Heart left ventricle (tissue), 16 donors: ENCODE measurements around the gene BBS10. TPM values are rescaled to one million over a fixed set of nuclear protein-coding genes. Genes with fewer than 3 reads are reported as not detected.

Source experiments
- ATAC-seq, 4 donors: fragments of 200-7000 bp; cut with Tn5 transposase; one replicate each; pipeline ENCODE4 v1.9.1; 2020 to 2022; ENCODE audit warnings: moderate library complexity in 4 of 4, mild to moderate bottlenecking in 3 of 4, moderate number of reproducible peaks in 1 of 4
- DNase-seq, 5 donors: peaks; one replicate each; pipeline ENCODE4 v3.0.0-alpha.2; 2020
- H3K27ac ChIP-seq, 12 donors: fragments of 200-600 bp; sonication (generic) in 4 of 12; one replicate each; pipeline versions ENCODE4 v1.5.0 to v1.8.0; 2016 to 2022; ENCODE audit warnings: mild to moderate bottlenecking in 2 of 12
- H3K27me3 ChIP-seq, 9 donors: fragments of 200-600 bp; sonication (generic) in 2 of 9; one replicate each; pipeline versions ENCODE4 v1.5.1 to v1.8.0; 2016 to 2022; ENCODE audit warnings: mild to moderate bottlenecking in 3 of 9
- H3K36me3 ChIP-seq, 9 donors: fragments of 200-600 bp; sonication (generic) in 2 of 9; one replicate each; pipeline versions ENCODE4 v1.5.0 to v1.8.0; 2018 to 2022; ENCODE audit warnings: mild to moderate bottlenecking in 2 of 9
- H3K4me1 ChIP-seq, 12 donors: fragments of 200-600 bp; sonication (generic) in 4 of 12; one replicate each; pipeline versions ENCODE4 v1.5.0 to v1.8.0; 2016 to 2022; ENCODE audit warnings: mild to moderate bottlenecking in 3 of 12
- H3K4me3 ChIP-seq, 12 donors: fragments of 200-600 bp; sonication (generic) in 4 of 12; one replicate each; pipeline versions ENCODE4 v1.5.0 to v1.8.0; 2017 to 2022; ENCODE audit warnings: mild to moderate bottlenecking in 9 of 12, moderate library complexity in 4 of 12
- H3K9me3 ChIP-seq, 12 donors: fragments of 200-600 bp; sonication (generic) in 4 of 12; one replicate each; pipeline versions ENCODE4 v1.5.0 to v1.8.0; 2016 to 2022; ENCODE audit warnings: mild to moderate bottlenecking in 1 of 12
- POLR2A ChIP-seq, 2 donors: fragments of 450-650 bp; IDR thresholded peaks; one replicate each; pipeline ENCODE4 v1.6.1; 2017; ENCODE audit warnings: antibody characterized with exemption in 2 of 2, mild to moderate bottlenecking in 2 of 2, moderate library complexity in 2 of 2
- WGBS, 4 donors: extraction: QIAGEN DNeasy Blood & Tissue Kit in 2 of 4; methylation state at CpG; one replicate each; pipeline versions ENCODE4 v1.1.5 to v1.1.7; 2013 to 2018; 5-methylcytosine and 5-hydroxymethylcytosine counted together
- intact Hi-C, 10 donors: fragments of 100-400 bp; cut with DNase I; formaldehyde crosslinking; loops; one replicate each; pipeline versions ENCODE4 v1.11.1 to v1.14.2; 2022
- polyA plus RNA-seq, 2 donors: library from polyadenylated mRNA; stranded (reverse); fragments of 200-250 nt; gene quantifications; one replicate each; pipeline ENCODE4 v1.2.3, GENCODE V29; 2013
- total RNA-seq, 9 donors: library from RNA; depleted of rRNA in 2 of 9; stranded (reverse); fragments of >200 nt in 2 of 9; fragmentation: NEBNext Ultra II Directional in 3 of 9; extraction: Animal tissue kit (Norgen Biotek cat#: 25700) in 3 of 9; gene quantifications; one replicate each; pipeline versions ENCODE4 v1.1.0 to v1.2.4, GENCODE V29; 2016 to 2023
- TF ChIP-seq, protein P1 (sequence below), 12 donors: fragments of 200-600 bp; sonication (generic) in 4 of 12; IDR thresholded peaks; one replicate each; pipeline versions ENCODE4 v1.5.0 to v1.8.0; 2018 to 2022; ENCODE audit warnings: antibody characterized with exemption in 12 of 12, mild to moderate bottlenecking in 5 of 12
- donor health status: ischemic (EF 13 %, LVEDD 7.1; RV severe dilation, severe dysfunction).
- donor health status: healthy with polysubstance abuse.
- donor health status: DM: no; HTN: yes; CAD: no.
- donor health status: DM: no; HTN: no; CAD: no.
- donor health status: ischemic (EF 25% LVEDD 6.9; RV normal size, moderate dysfunction).
- donor health status: ischemic (EF 25% LVEDD 5.7; RV mildly dilated, moderate dysfunction).
- donor health status: healthy.
- donor health status: DM: yes; HTN: yes; CAD: no.
- donor health status: ischemic (EF 35%, LVEDD 5.7; RV mildly dilated, moderate dysfunction).
- donor health status: nonischemic (EF 11% LVEDD 7.7; RV severe dilation, severe dysfunction).
- donor health status: DM: yes; HTN: yes; CAD: no.
- donor health status: PGD.
- donor health status: ischemic (EF 29% LVEDD 5.4; RV normal size, mild dysfunction).
- donor health status: nonischemic (EF 23%, LVEDD 6.1; RV moderate dilation, normal function).

Gene BBS10
- total and polyA plus RNA-seq, 11 donors, result 4.5 to 13.4 (median 8.3) TPM

DNA sequence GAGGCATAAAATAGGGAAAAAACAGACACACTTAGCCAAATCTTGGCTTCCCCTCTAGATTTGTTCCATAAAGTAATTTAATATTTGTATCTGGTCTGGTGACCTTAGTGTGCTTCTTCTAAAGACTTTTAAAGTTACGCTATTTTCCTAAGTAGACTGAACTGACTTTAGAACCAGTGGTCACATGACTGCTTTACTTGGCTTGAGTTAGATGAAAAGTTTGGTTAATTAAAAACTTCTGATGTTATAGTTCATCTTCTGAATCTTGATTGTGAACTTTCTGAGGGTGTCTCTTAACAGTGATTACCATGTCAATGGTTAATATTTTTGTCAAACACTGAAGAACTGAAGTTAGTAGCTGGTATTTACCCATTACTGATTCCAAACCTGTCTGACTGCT is 2.6 kb downstream of the BBS10 start:
- intact Hi-C loops, result loop anchor here (5.0 to 10.0 kb wide), 14 partner anchors 209 to 833 kb away; partner anchors contain the start of genes NAP1L1 (in 7 of the 10), KRR1 (in 3 of the 10), OSBPL8 (in 2 of the 10) and PHLDA1 (in 2 of the 10)

DNA sequence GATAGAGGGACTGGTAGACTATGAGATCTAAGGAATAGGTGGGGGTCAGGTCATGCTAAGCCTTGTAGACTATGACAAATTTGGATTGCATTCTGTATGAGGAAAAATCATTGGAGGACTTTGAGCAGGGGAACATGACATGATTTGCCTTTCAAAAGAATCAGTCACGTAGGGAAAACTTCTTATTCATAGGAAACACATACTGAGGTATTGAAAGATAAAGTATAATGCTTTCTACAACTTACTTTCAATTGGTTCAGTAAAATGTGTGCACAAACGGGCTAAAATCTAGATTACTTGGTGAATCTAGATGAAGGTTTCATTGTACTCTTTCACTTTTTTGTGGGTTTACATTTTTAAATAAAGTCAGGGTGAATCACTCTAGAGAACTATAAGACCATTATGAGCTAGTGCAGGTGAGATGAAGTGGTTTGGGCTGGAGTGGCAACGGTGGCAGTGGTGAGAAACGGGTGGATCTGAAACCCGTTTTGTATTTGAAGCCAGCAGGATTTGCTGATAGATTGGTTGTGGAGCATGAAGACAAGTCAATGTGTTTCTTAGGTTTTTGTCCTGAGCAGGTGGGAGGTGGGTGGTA is 6.7 kb downstream of the BBS10 start:
- TF ChIP-seq POLR2A (IDR thresholded peaks at IDR 0.05), result no peak
- TF ChIP-seq, protein P1, sequence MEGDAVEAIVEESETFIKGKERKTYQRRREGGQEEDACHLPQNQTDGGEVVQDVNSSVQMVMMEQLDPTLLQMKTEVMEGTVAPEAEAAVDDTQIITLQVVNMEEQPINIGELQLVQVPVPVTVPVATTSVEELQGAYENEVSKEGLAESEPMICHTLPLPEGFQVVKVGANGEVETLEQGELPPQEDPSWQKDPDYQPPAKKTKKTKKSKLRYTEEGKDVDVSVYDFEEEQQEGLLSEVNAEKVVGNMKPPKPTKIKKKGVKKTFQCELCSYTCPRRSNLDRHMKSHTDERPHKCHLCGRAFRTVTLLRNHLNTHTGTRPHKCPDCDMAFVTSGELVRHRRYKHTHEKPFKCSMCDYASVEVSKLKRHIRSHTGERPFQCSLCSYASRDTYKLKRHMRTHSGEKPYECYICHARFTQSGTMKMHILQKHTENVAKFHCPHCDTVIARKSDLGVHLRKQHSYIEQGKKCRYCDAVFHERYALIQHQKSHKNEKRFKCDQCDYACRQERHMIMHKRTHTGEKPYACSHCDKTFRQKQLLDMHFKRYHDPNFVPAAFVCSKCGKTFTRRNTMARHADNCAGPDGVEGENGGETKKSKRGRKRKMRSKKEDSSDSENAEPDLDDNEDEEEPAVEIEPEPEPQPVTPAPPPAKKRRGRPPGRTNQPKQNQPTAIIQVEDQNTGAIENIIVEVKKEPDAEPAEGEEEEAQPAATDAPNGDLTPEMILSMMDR (IDR thresholded peaks at IDR 0.05), result no peak
- H3K27me3 ChIP-seq, result no peaks in the 10 kb centered on the region
- no peak for DNase-seq
- peak overlapping the region in 3 of 12 donors; percentile 1 to 12 (median 5) for H3K27ac ChIP-seq
- no peaks in the 10 kb centered on the region for H3K9me3 ChIP-seq
- H3K36me3 ChIP-seq, result no peaks in the 10 kb centered on the region
- peaks cover 0 to 31% (median 11%) of the 10 kb centered on the region in 12 donors for H3K4me1 ChIP-seq
- no peak for ATAC-seq
- 88 to 91% (median 90%) methylated on average over 5 of the region's 5 CpGs for WGBS, 4 donors
- no peak overlapping the region for H3K4me3 ChIP-seq
- intact Hi-C loops, result loop anchor here in 8 of 10 donors (10.0 kb wide), 9 partner anchors 213 to 827 kb away; partner anchors contain the start of genes NAP1L1 (in 4 of the 8), PHLDA1 (in 2 of the 8), KRR1 (in 1 of the 8) and OSBPL8 (in 1 of the 8)

More for the DNA sequence above, 2.6 kb downstream of the BBS10 start:
- no peak for DNase-seq
- Histone ChIP-seq H3K4me1 (peaks cover 0 to 46% (median 26%) of the 10 kb centered on the region in 12 donors), H3K4me3 (no peak overlapping the region), H3K27me3 (no peaks in the 10 kb centered on the region), H3K36me3 (no peaks in the 10 kb centered on the region), H3K27ac (no peak overlapping the region), H3K9me3 (no peaks in the 10 kb centered on the region)
- TF ChIP-seq POLR2A (IDR thresholded peaks at IDR 0.05), result no peak
- TF ChIP-seq, protein P1 (IDR thresholded peaks at IDR 0.05), result no peak
- no peak for ATAC-seq
- 91 to 97% (median 94%) methylated on average over 1 of the region's 1 CpG for WGBS, 4 donors

DNA sequence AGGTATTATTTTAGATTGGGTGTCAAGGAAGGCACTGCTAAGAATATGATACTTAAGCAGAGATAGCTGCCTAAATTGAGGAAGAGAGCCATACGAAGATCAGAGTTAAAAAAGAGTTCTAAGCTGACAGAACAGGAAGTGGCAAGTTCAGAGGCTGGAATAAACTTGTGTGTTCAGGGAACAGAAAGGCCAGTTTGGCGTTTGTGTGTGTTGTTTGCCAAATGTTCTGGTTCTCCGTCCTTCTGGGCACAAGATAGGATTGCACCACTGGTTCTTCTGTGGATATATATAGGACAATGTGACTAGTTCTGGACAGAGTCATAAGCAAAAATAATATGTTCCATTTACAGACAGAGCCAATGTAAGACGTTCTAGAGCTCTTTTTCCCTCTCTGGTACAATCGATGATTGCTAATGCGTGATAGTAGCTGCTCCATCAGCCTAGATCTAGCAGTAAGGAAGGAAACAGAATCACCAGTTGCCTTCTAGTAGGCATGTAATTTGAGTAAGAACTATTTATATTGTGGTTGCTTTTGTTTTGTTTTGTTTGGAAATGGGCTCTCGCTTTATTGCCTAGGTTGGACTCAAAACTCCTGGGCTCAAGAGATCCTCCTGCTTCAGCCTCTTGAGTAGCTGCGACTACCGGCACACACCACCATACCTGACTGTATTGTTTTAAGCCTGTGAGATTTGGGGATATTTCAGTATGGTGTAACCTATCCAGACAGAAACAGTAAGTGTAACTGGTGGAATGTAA is 7.4 kb downstream of the BBS10 start:
- ATAC-seq (peak; percentile 83 to 89 (median 86)), DNase-seq (no peak)
- H3K36me3 ChIP-seq, result no peaks in the 10 kb centered on the region
- intact Hi-C loops, result loop anchor here in 8 of 10 donors (10.0 kb wide), 9 partner anchors 214 to 826 kb away; partner anchors contain the start of genes NAP1L1 (in 4 of the 8), PHLDA1 (in 2 of the 8), KRR1 (in 1 of the 8) and OSBPL8 (in 1 of the 8)
- no peak overlapping the region for H3K4me3 ChIP-seq
- peaks cover 0 to 24% (median 6%) of the 10 kb centered on the region in 12 donors for H3K4me1 ChIP-seq
- WGBS, 4 donors, result 63 to 72% (median 65%) methylated on average over 9 of the region's 9 CpGs
- no peak for TF ChIP-seq POLR2A (IDR thresholded peaks at IDR 0.05)
- TF ChIP-seq, protein P1 (IDR thresholded peaks at IDR 0.05), result no peak
- no peaks in the 10 kb centered on the region for H3K9me3 ChIP-seq
- H3K27ac ChIP-seq, result peak overlapping the region in 5 of 12 donors; percentile 1 to 18 (median 12)
- H3K27me3 ChIP-seq, result no peaks in the 10 kb centered on the region

DNA sequence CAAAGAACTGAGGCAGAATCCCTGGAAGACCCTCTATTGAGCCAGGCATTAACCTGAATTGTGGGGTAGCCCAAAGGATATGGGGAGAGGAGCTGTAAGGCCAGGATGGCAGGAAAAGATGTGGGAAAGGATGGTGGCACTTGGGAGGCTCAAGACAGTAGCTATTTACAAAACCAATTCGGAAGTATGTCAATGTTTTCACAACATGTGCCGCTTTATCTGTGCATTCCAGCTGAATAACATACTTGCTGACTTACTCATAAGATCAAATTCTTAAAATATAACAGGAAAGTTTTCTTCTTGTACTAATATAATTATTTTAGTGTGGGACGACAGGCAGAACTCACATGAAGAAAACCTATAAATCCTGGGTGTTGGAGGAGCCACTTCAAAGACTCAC is 10.6 kb downstream of the BBS10 start:
- no peaks in the 10 kb centered on the region for H3K36me3 ChIP-seq
- no peak overlapping the region for H3K27ac ChIP-seq
- no peaks in the 10 kb centered on the region for H3K27me3 ChIP-seq
- H3K4me3 ChIP-seq, result no peak overlapping the region
- no peak for DNase-seq
- TF ChIP-seq POLR2A (IDR thresholded peaks at IDR 0.05), result no peak
- TF ChIP-seq, protein P1 (IDR thresholded peaks at IDR 0.05), result no peak
- no peaks in the 10 kb centered on the region for H3K9me3 ChIP-seq
- ATAC-seq, result no peak
- intact Hi-C loops, result loop anchor here in 1 of 10 donors (10.0 kb wide), 1 partner anchor 63 kb away; no protein-coding TSS in a partner anchor
- 57 to 75% (median 65%) methylated on average over 3 of the region's 3 CpGs for WGBS, 4 donors
- peaks cover 0 to 7% (median 0%) of the 10 kb centered on the region in 12 donors for H3K4me1 ChIP-seq
